HG03175 (cell line): ENCODE measurements around the gene GTF3C4.

ENCODE experiments used
- ATAC-seq: cut with Tn5 transposase; IDR thresholded peaks from one replicate; pipeline ENCODE4 v1.9.1; 2021; ENCODE audit warnings: mild to moderate bottlenecking, moderate library complexity; ENCODE audit not compliant: unreplicated experiment

The GTF3C4 gene, protein sequence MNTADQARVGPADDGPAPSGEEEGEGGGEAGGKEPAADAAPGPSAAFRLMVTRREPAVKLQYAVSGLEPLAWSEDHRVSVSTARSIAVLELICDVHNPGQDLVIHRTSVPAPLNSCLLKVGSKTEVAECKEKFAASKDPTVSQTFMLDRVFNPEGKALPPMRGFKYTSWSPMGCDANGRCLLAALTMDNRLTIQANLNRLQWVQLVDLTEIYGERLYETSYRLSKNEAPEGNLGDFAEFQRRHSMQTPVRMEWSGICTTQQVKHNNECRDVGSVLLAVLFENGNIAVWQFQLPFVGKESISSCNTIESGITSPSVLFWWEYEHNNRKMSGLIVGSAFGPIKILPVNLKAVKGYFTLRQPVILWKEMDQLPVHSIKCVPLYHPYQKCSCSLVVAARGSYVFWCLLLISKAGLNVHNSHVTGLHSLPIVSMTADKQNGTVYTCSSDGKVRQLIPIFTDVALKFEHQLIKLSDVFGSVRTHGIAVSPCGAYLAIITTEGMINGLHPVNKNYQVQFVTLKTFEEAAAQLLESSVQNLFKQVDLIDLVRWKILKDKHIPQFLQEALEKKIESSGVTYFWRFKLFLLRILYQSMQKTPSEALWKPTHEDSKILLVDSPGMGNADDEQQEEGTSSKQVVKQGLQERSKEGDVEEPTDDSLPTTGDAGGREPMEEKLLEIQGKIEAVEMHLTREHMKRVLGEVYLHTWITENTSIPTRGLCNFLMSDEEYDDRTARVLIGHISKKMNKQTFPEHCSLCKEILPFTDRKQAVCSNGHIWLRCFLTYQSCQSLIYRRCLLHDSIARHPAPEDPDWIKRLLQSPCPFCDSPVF

GRCh38 chr9:132670457-132671391 is at the start of gene GTF3C4:
Gene GTF3C4 (plus strand): TSS chr9:132670464. CDS start chr9:132670599, 135 bp downstream.
- ATAC-seq, result peak; percentile 60

- ATAC-seq, result no peak
Observed at GRCh38 chr9:132622159-132622558, 48.1 kb upstream of the GTF3C4 start.

- ATAC-seq, result no peak
Observed at GRCh38 chr9:132626285-132626684, 44.0 kb upstream of the GTF3C4 start.

DNA sequence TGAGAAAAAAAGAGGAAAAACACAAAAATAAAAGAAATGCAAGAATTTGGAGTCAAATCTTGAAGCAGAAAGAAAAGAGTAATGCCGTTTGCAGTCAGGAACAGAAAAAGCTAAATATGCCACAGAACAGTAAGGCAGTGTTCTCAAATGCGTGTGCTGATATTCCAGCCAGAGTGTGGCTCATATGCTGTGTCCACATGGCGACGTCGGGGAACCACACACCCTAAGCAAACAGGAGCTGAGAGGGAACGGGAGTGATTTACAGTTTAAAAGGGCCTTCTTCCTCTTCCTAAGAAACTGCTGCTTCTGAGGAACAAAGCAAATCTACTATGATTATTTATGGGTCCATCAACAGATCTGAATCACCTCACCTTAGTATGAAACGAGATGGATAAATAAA is 43.2 kb upstream of the GTF3C4 start:
- ATAC-seq, result no peak

DNA sequence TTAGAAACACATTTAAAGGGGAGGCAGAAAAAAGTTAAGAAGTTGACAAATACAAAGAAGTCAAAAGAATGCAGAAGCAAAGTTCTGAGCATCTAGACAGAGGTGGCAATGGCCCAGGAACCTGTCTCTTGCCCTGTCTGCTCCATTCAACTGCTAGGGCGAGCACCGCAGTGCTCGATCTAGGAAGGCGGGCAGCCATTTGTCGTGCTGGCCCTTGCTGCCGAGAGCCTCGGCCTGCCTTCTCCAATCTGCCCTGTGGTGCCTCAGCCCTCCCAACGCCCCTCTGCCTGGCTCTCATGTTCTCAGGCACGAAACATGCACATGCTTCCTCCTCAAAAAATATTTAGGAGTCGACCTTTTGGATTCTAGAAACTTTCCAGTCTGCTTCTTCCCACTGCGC is 42.7 kb upstream of the GTF3C4 start:
- ATAC-seq, result no peak

GRCh38 chr9:132628746-132629145 is 41.5 kb upstream of the GTF3C4 start:
- ATAC-seq, result no peak

- ATAC-seq, result no peak
Observed at GRCh38 chr9:132630116-132630515, 40.1 kb upstream of the GTF3C4 start.

DNA sequence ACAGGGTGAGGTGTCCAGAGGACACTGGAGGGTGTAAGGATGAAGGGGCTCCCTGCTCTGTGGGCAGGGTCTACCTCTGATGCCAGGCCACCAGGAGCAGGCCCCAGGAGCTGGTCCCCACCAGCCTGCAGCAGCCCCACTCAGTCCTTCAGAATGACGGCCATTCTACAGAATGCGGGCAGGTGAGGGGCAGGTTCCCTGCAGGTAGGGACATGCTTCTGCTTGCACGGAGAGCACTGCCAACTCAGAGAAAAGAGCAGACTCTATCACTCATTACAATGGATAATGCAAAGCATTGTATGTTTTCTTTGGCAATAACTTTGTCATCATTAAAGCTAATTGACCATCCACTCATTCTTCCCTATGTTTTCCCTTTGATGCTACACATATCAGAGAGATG is 39.5 kb upstream of the GTF3C4 start:
- ATAC-seq, result no peak

- no peak for ATAC-seq
Observed at GRCh38 chr9:132631280-132631679, 39.0 kb upstream of the GTF3C4 start.

DNA sequence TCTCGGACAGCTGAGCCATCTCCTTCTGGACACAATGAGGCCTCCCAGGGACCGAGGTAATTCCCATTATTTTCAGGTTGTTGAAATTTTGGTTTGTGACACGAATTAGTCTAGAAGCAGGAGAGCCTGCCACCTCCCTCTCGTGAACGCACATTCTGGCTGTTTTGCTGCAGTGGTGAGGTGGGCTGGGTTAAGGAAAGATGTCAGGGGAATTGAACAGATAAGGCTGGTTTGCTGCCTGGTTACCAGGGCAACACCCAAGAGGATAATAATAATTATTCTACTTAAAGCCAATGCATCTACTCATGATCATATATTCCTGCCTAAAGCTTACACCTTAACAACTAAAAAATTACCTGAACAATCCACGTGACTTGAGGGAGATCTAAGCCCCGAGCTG is 38.6 kb upstream of the GTF3C4 start:
- no peak for ATAC-seq

DNA sequence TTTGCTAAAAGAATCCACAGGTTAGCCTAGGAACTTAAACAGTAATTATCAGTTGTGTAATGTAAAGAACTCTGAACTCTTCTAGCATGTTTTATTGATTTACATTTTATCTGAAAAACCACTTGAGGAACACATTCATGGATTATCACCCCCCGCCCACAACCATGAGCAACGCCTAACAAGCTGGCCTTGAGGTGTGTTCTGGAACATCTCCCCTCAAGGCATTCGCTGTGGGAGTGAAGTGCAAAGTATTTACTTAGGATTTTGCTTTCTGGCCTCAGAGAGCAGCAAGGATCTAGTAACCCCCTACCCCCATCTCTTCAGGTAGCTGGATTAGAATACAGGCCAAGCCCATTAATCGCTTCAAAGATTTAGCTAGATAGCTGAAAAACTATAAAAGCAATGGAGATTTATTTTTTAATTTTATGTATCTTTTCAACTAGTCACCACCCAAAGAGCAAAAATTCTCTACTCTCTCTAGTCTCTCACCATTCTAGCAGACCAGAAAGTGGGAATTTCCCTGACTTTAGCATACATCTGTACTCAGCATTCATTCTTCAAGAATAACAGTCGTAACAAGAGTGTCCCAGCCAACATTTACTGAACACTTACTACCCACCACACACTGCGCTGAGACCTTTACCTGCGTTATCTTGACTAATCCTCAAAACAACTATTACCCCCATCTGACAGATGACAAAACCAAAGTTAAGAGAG is 37.7 kb upstream of the GTF3C4 start:
- no peak for ATAC-seq

GRCh38 chr9:132634327-132634726 is 35.9 kb upstream of the GTF3C4 start:
- ATAC-seq, result no peak

DNA sequence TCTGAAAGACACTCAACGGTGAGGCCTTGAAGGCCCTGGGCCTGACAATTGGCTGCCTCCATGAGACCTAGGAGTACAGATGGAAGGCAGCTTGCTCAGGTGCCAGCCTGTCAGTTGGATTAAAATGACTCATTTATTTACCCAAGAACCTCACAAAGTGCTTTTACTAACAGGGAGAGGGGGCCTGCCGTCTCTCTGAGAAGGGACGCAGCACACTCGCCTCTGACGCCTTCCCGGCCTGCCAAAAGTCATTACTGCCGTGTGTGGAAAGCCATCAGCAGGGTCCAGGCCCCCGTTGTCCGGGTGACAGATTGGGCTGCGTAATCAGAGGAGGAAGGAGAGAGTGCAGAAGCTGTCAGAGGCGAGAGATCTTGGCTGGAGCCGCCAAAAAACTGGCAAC is 32.9 kb upstream of the GTF3C4 start:
- ATAC-seq, result no peak

DNA sequence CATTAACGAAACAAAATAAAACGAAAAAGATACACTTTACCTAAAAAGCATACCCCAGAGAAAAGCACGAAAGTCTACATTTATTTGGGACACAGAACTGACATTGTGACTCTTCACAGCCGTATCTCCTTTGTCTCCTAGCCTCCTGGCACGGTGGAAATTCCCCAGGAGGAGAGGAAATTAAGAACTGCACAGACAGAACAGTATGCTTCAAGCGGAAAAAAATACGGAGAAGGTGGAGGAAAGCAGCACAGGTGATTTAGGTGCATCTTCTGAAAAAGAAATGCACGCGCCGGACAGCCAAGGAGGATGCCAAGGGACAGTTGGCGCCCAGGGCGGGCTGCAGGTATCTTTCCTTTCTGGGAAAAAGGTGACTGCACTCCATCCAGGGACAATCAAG is 32.5 kb upstream of the GTF3C4 start:
- no peak for ATAC-seq

DNA sequence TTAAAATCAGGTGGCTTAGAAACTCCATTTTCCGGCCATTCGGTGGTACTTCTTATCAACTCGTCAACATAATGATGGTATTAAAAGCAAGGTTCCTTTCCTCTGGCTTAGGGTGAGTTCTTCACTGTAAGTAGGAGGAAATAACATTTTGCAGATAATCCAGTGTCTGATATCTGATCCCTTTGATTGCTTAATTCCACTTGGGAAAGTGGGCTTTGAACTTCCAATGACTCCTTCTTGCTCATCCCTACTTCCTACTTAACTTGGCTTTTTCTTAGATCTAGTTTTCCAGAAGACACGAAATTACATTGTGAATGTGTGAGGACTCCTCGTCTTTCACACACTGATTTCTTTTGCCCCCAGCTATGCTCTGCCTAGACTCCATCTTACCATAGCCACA is 32.0 kb upstream of the GTF3C4 start:
- no peak for ATAC-seq

DNA sequence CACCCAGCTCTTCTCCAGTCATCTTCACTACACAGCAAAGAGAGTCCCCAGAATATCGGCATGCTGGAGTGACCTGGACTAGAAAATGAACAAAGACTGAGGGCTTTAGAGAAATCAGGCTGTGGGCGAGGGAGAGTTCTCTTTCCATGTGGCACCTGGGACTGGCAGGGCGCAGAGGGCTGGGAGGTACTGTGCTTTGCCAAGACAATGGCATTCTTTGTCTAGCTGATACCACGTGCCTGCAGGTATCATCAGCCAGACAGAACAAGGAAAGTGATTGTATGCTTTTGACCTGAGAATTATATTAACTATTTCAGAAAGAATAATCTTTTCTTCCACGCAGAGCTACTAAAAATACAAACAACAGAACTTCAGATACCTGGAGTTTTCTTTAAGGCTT is 30.9 kb upstream of the GTF3C4 start:
- ATAC-seq, result no peak

DNA sequence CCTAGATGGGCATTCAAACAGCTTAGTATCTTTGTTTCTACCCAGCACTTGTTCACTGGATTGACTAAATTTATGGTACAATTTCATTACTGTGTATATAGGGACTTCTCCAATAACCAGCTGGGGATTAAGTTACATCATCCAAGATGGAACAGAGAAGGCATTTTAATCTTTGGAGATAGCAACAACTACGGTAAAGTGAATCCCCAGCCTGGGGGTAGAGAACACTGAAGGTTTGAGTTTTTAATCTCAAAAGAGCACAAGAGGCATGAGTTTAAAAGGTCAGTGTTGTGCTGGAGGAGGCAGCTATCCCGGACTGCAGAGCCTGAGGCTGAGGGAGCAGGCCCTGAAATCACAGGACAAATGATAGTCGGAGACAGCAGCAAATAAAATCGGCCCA is 29.0 kb upstream of the GTF3C4 start:
- no peak for ATAC-seq

- no peak for ATAC-seq
Observed at GRCh38 chr9:132644251-132644650, 26.0 kb upstream of the GTF3C4 start.

- ATAC-seq, result no peak
Observed at GRCh38 chr9:132645306-132645705, 25.0 kb upstream of the GTF3C4 start.

DNA sequence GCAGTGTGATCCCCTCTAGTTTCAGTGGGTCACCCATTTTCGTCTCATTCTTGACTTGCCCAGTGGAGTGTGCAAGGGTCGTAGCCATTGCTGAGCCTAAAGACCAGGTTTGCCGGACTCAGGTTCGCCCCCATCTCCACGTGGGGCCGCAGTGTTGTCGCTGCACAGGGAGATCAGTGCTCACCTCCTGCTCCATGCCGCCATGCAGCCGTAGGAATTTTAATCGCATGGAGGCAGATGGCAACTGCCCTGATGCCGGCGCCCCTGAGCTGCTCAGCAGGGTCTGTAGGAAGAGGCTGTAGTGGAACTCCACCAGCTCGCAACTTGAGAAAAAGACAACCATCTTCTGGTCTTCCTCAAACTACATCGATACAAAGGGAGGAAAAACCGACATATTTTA is 24.6 kb upstream of the GTF3C4 start:
- no peak for ATAC-seq
